Neutrophil (primary cell): ENCODE data around the gene PC.

ENCODE experiments used
- H3K27ac ChIP-seq: fragments of 200-600 bp; sonication (generic); 2 replicates; pipeline ENCODE4 v1.5.1; 2016; ENCODE audit warnings: mild to moderate bottlenecking, moderate library complexity
- H3K27me3 ChIP-seq: fragments of 200-600 bp; sonication (generic); 2 replicates; pipeline ENCODE4 v1.6.0; 2016; ENCODE audit warnings: mild to moderate bottlenecking
- H3K36me3 ChIP-seq: fragments of 200-600 bp; sonication (generic); 2 replicates; pipeline ENCODE4 v1.5.1; 2017
- H3K4me1 ChIP-seq, 2 experiments: fragments of 200-600 bp in 1 of 2; sonication (generic) in 1 of 2; 1 replicate in 1 of 2; 2 replicates in 1 of 2; pipeline versions ENCODE4 v1.5.1 to v1.6.1; 2013 to 2016; ENCODE audit warnings: low read depth in 1 of 2, low read length in 1 of 2, mild to moderate bottlenecking in 1 of 2, moderate library complexity in 1 of 2; ENCODE audit not compliant: control insufficient read depth in 1 of 2, insufficient read depth in 1 of 2
- H3K4me3 ChIP-seq, 2 experiments: fragments of 200-600 bp in 1 of 2; sonication (generic) in 1 of 2; 1 replicate in 1 of 2; 2 replicates in 1 of 2; pipeline ENCODE4 v1.5.1; 2013 to 2016; ENCODE audit warnings: low read depth in 1 of 2, low read length in 1 of 2, mild to moderate bottlenecking in 1 of 2, moderate library complexity in 1 of 2
- H3K9me3 ChIP-seq: fragments of 200-600 bp; sonication (generic); 2 replicates; pipeline ENCODE4 v1.5.1; 2016
- TF ChIP-seq, protein P1 (sequence below): fragments of 200-600 bp; sonication (generic); IDR thresholded peaks from 2 replicates; pipeline ENCODE4 v1.5.1; 2016; ENCODE audit warnings: antibody characterized with exemption

PC gene

GRCh38 chr11:66885950-66886440 lies 72.2 kb downstream of the PC start:
- peaks cover 9% of the 10 kb centered on the region for H3K27me3 ChIP-seq
- no peak overlapping the region for H3K27ac ChIP-seq
- TF ChIP-seq, protein P1, sequence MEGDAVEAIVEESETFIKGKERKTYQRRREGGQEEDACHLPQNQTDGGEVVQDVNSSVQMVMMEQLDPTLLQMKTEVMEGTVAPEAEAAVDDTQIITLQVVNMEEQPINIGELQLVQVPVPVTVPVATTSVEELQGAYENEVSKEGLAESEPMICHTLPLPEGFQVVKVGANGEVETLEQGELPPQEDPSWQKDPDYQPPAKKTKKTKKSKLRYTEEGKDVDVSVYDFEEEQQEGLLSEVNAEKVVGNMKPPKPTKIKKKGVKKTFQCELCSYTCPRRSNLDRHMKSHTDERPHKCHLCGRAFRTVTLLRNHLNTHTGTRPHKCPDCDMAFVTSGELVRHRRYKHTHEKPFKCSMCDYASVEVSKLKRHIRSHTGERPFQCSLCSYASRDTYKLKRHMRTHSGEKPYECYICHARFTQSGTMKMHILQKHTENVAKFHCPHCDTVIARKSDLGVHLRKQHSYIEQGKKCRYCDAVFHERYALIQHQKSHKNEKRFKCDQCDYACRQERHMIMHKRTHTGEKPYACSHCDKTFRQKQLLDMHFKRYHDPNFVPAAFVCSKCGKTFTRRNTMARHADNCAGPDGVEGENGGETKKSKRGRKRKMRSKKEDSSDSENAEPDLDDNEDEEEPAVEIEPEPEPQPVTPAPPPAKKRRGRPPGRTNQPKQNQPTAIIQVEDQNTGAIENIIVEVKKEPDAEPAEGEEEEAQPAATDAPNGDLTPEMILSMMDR = no peak
- no peaks in the 10 kb centered on the region for H3K36me3 ChIP-seq
- no peaks in the 10 kb centered on the region for H3K9me3 ChIP-seq
- no peak overlapping the region for H3K4me3 ChIP-seq
- H3K4me1 ChIP-seq = no peaks in the 10 kb centered on the region

GRCh38 chr11:66885469-66885868 lies 72.7 kb downstream of the PC start:
- Histone ChIP-seq H3K36me3 (no peaks in the 10 kb centered on the region), H3K4me3 (no peak overlapping the region), H3K4me1 (no peaks in the 10 kb centered on the region), H3K27ac (no peak overlapping the region), H3K9me3 (no peaks in the 10 kb centered on the region), H3K27me3 (peaks cover 14% of the 10 kb centered on the region)
- TF ChIP-seq, protein P1 = no peak

GRCh38 chr11:66884443-66884842 lies 73.7 kb downstream of the PC start:
- no peaks in the 10 kb centered on the region for H3K4me1 ChIP-seq
- no peaks in the 10 kb centered on the region for H3K36me3 ChIP-seq
- TF ChIP-seq, protein P1 = no peak
- H3K4me3 ChIP-seq = no peak overlapping the region
- H3K9me3 ChIP-seq = no peaks in the 10 kb centered on the region
- peaks cover 16% of the 10 kb centered on the region for H3K27me3 ChIP-seq
- no peak overlapping the region for H3K27ac ChIP-seq

GRCh38 chr11:66883016-66883965 lies 74.9 kb downstream of the PC start:
- Histone ChIP-seq H3K27ac (no peak overlapping the region), H3K4me1 (no peaks in the 10 kb centered on the region), H3K9me3 (no peaks in the 10 kb centered on the region), H3K27me3 (peaks cover 16% of the 10 kb centered on the region), H3K4me3 (no peak overlapping the region), H3K36me3 (no peaks in the 10 kb centered on the region)
- TF ChIP-seq, protein P1 = peak; percentile 15

DNA sequence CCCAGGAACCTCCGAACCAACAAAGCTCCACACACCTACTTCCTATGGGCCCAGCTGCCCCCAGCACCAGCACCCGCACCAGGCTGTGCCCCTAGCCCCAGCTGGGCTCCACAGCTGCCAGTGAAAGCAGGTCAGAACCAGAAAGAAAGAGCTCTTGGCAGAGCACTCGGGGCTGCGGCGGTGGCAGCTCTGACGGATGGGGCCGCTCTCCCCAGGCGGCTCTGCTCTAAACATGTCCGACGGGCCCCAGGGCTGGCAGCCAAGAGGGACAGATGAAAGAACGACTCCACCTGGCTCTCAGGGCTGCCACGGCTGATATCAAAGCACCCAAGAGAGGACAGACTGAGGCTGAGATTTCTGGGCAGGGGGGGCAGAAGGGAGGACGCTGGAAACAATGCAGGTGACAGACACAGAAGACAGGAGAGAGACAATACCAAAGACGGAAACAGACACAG lies 75.6 kb downstream of the PC start:
- TF ChIP-seq, protein P1 = no peak
- Histone ChIP-seq H3K36me3 (no peaks in the 10 kb centered on the region), H3K4me1 (no peaks in the 10 kb centered on the region), H3K27ac (no peak overlapping the region), H3K9me3 (no peaks in the 10 kb centered on the region), H3K4me3 (no peak overlapping the region), H3K27me3 (peaks cover 16% of the 10 kb centered on the region)
